ENCODE results near the gene GPC5. TPM values are rescaled to one million over a fixed set of nuclear protein-coding genes. Genes with fewer than 3 reads are reported as not detected.

The GPC5 gene
- total and polyA plus RNA-seq, 2 of the 8 experiments (the other 6 are each of a cell fraction or from before 2014, with no cell fraction given): 0.20 to 0.39 TPM

- H3K14ac ChIP-seq (ENCODE audit: insufficient read length): no peak overlapping the region
- no peak for DNase-seq (ENCODE audit: low read depth in 1 of 2, low spot score in 2 of 2)
- H3K23ac ChIP-seq (ENCODE audit: insufficient read length): no peak overlapping the region
- H2BK15ac ChIP-seq (ENCODE audit: low read length): no peak overlapping the region
- WGBS, 2 experiments (ENCODE audit: extremely low coverage in 1 of 2, insufficient coverage in 1 of 2, insufficient read length in 1 of 2, insufficient replicate concordance in 2 of 2, low coverage in 1 of 2, low lambda C conversion rate in 2 of 2, missing lambda C conversion rate in 1 of 2): 89% methylated on average over 1 of the region's 1 CpG; no CpG with 5 or more reads in 1 of the 2 experiments
- no peak overlapping the region for H3K27ac ChIP-seq (ENCODE audit: low read depth, low read length)
- no peak for FAIRE-seq
- no peak overlapping the region for H4K91ac ChIP-seq (replicated peaks; ENCODE audit: insufficient read length, low read length)
- no peak overlapping the region for H2AFZ ChIP-seq (ENCODE audit: low read length)
- H4K20me1 ChIP-seq (replicated peaks in 1 of 2; ENCODE audit: control insufficient read depth in 1 of 2, insufficient read depth in 2 of 2, low read length in 2 of 2): no peaks in the 10 kb centered on the region
- H2BK20ac ChIP-seq (ENCODE audit: low read length): no peak overlapping the region
- no peaks in the 10 kb centered on the region for H3K79me1 ChIP-seq (ENCODE audit: low read depth, low read length)
- no peak overlapping the region for H3K4ac ChIP-seq (replicated peaks; ENCODE audit: insufficient read length, low read depth, low read length)
- no peak overlapping the region for H3K18ac ChIP-seq (ENCODE audit: extremely low read depth, low read length)
- no peak overlapping the region for H3K4me2 ChIP-seq (ENCODE audit: insufficient read depth in 1 of 2, low read depth in 2 of 2, low read length in 2 of 2)
- no peaks in the 10 kb centered on the region for H3K4me1 ChIP-seq (replicated peaks in 1 of 4; ENCODE audit: control insufficient read depth in 3 of 4, insufficient read depth in 4 of 4, low read length in 3 of 4)
- H2BK12ac ChIP-seq (ENCODE audit: low read depth, low read length): no peak overlapping the region
- H3K79me2 ChIP-seq (ENCODE audit: control insufficient read depth in 1 of 2, insufficient read depth in 2 of 2, low read length in 2 of 2): no peaks in the 10 kb centered on the region
- no peaks in the 10 kb centered on the region for H3K36me3 ChIP-seq (ENCODE audit: control insufficient read depth in 2 of 4, insufficient read depth in 4 of 4, low read length in 3 of 4)
- no peak overlapping the region for H4K8ac ChIP-seq (ENCODE audit: extremely low read depth, insufficient read depth, low read length)
- POLR2A ChIA-PET (ENCODE audit: partially characterized antibody): no interaction called here
- no peak overlapping the region for H2BK120ac ChIP-seq (replicated peaks; ENCODE audit: low read depth, low read length)
- H3K56ac ChIP-seq (replicated peaks; ENCODE audit: insufficient read length, low read depth, low read length): no peak overlapping the region
- no peak overlapping the region for H3K9ac ChIP-seq (replicated peaks in 1 of 4; ENCODE audit: extremely low read depth in 1 of 4, low read depth in 3 of 4, low read length in 3 of 4)
- CTCF ChIA-PET (ENCODE audit: partially characterized antibody): interaction anchor here (1.2 kb wide), 2 partner anchors 175 to 189 kb away, joined by 3 read pairs; no protein-coding TSS in a partner anchor
- no peaks in the 10 kb centered on the region for H3K27me3 ChIP-seq (replicated peaks in 1 of 4; ENCODE audit: control insufficient read depth in 3 of 4, extremely low read depth in 1 of 4, insufficient read depth in 3 of 4, low read length in 3 of 4)
- no peak overlapping the region for H2AK5ac ChIP-seq (ENCODE audit: low read depth, low read length)
- H3K4me3 ChIP-seq (ENCODE audit: extremely low read depth in 1 of 4, insufficient read depth in 2 of 4, low read depth in 3 of 4, low read length in 4 of 4): no peak overlapping the region
- H3K23me2 ChIP-seq (ENCODE audit: low read depth, low read length): no peaks in the 10 kb centered on the region
- no peak overlapping the region for H2BK5ac ChIP-seq (ENCODE audit: low read depth, low read length)
- no peak overlapping the region for H4K5ac ChIP-seq (ENCODE audit: insufficient read length, low read depth, low read length)
- no peaks in the 10 kb centered on the region for H3K9me3 ChIP-seq (ENCODE audit: insufficient read depth in 2 of 2, low read depth in 1 of 2, low read length in 1 of 2)
These were observed 176.3 kb downstream of the GPC5 start for GRCh38 chr13:91574766-91575165.

Data from H1 (cell line).